NCI-H2081 (cell line): ENCODE measurements around the gene RANGAP1.
"Not testable (repeated sequence)": the region's sequence is repeated elsewhere in the genome, so short reads cannot be mapped to it uniquely, and the experiment has no call there.

Experiments used
- DNase-seq, 2 experiments: peaks; one replicate each; lab custom pipeline; 2025; lab: John Stamatoyannopoulos, UW

The RANGAP1 gene

DNA sequence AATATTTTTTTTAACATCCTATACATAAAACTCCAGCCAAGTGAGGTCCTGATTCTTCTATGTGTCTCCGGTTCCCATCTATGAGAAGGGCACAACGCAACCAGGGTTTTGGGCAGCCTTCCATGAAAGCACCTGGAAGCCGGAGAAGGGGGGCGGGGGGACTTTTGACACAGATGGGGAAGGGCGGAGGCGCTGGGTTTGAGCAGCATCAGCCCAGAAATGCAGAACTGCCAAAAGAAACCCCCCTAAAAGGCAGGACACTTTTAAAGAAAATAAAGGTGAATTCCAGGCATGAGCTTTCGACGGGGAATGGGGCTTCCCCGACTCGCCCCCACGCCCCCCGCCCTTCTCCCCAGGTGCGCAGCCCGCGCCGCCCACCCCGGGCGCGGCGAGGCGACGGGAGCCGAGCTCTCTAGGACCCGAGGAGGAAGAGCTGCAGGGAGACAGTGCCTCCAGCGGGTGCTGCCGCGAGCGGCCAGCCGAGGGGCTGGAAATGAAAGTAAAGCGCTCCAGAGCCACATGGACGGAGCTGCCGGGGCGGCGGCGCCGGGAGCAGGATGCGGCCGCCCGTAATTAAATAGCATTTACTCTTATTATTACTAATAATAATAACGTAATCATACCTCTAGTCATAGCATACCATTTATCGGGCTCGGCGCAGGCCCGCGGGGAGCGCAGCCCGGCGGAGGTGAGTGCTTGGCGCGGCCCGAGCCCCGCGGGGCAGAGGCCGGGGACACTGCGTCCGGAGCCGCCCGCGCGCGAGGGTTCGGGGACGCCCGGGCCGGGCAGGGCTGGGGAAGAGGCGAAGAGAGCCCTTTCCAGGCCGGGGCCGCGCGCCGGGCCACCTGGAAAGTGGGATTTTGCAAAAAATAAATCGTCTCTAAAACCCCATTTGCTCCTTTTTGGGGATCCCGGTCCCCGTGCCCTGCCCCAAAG lies 15.4 kb upstream of the RANGAP1 start, which contains the start of gene ZC3H7B:
Gene ZC3H7B (plus strand): TSS at position 441 of the 936 bp plus-strand sequence. CDS start 19,136 bp downstream, outside the sequence.
- peak; percentile 61 to 79 for DNase-seq

DNA sequence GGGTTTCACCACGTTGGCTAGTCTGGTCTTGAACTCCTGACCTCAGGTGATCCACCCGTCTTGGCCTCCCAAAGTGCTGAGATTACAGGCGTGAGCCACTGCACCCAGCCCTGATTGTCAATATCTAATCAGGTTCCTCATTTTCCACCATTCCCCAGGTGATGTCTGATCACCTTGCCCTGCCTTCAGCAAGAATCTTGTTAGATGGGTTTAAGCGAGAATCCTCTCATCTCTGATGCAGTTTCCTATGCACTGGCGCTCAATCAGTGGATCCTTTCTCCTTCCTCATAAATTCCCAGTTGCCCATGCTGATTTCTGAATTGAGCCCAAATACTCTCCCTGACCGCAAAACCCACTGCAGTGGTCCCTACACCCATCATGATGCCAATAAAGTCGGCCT lies 14.7 kb upstream of the RANGAP1 start:
- no peak for DNase-seq

DNA sequence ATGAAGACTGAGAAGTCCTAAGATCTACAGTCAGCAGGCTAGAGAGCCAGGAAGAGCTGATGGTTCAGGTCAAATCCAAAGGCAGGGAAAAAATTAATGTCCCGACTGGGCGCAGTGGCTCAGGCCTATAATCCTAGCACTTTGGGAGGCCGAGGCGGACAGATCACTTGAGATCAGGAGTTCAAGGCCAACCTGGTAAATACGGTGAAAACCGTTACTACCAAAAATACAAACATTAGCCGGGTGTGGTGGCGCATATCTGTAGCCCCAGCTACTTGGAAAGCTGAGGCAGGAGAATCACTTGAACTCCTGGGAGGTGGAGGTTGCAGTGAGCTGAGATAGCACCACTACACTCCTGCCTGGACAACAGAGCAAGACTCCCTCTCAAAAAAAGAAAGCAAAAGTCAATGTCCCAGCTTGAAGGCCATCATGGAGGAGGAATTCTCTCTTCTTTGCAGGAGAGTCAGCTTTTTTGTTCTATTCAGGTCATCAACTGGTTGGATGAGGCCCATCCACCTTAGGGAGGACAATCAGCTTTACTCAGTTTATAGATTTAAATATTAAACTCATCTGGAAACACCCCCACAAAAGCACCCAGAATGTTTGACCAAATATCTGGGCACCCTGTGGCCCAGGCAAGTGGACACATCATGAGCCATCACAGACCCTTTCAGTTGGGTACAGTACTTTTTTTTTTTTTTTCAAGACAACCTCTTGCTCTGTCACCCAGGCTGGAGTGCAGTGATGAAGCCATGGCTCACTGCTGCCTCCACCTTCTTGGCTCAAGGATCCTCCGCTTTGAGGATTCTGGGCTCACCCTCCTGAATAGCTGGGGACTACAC lies 11.1 kb upstream of the RANGAP1 start:
- DNase-seq = no peak

DNA sequence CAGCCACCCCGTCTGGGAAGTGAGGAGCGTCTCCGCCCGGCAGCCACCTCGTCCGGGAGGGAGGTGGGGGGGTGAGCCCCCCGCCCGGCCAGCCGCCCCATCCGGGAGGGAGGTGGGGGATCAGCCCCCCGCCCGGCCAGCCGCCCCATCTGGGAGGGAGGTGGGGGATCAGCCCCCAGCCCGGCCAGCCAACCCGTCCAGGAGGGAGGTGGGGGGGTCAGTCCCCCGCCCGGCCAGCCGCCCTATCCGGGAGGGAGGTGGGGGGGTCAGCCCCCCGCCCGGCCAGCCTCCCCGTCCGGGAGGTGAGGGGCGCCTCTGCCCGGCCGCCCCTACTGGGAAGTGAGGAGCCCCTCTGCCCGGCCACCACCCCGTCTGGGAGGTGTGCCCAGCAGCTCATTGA lies 8.8 kb upstream of the RANGAP1 start:
- DNase-seq = not testable (repeated sequence)

DNA sequence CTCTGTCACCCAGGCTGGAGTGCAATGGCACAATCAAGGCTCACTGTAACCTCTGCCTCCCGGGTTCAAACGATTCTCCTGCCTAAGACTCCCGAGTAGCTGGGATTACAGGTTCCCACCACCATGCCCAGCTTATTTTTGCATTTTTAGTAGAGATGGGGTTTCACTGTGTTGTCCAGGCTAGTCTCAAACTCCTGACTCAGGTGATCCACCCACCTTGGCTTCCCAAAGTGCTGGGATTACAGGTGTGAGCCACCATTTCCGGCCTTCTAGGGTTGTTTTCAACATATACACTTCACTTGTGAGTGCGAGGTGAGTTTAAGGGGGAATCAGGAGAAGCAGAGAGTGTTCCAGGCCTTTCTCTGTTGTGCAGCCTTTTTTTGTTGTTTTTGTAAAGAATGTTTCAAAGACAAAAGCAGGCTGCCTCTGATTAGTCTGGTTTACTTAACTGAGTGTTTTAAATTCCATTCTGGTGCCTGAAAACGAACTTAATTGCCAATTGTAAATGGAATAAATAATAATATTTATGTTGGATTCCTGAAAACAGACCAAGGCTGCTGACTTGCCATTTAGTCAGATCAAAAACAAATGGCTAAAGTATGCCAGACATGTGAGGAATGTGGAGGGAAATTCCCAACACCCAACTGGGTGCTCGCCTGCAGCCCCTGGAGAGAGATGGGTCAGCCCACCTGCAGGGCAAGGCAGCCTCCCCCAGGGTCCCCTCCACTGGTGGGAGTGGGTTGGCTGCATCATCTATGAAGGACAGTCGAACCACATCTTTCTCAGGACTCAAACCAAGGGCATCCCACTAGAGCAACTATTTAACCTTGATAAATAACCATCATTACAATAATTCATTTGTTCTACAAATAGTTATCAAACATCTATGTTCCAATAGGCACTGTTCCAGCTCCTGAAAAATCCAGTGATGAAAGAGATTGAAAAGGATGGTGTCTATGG lies 4.6 kb upstream of the RANGAP1 start:
- no peak for DNase-seq

DNA sequence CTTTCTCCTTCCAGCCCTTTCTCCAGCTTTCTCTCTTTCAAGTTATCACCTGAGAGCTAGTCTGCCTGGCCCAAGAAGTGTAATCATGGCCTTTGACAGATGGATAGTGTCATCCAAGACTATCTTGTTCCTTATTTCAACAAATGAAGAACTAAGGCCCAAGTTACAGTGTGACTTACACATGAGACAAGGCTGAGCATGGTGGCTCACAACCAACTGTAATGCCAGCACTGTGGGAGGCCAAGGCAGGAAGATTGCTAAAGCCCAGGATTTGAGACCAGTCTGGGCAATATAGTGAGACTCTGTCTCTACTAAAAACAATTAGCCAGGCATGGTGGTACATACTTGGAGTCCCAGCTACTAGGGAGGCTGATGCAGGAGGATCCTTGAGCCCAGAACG lies 3.7 kb upstream of the RANGAP1 start:
- DNase-seq = no peak

DNA sequence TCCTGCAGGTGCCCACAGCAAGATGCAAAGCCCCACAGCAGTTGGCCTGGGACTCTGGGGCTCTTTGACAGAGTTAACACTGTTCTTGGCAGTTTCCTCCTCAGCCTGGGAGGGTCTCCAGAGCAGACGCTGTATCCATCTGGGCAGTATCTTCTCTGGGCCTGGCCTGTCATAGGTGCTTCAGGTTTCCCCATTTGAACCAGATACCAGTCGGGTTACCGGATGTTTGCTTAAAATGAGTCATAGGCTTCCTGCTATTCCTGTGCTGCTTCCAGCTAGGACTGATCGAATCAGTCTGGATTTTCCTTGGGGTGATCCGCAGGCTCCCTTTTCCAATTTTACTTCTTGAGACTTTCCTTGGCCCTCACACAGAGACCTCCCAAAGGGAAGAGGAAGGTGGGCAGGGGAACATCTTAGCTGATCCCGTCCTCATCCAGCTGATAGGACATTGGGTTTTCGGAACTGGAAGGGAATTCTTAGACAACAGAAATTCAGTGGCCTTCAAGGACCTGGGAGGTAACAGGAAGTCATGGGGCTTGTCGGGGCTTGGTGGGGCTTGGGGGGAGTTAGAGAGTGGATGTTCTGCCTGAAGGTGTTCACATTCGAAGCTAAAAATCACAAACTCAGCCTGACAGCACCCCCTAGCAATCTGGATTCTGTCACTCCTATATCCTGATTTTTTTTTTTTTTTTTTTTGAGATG lies 2.4 kb upstream of the RANGAP1 start:
- DNase-seq = peak; percentile 26 to 67

DNA sequence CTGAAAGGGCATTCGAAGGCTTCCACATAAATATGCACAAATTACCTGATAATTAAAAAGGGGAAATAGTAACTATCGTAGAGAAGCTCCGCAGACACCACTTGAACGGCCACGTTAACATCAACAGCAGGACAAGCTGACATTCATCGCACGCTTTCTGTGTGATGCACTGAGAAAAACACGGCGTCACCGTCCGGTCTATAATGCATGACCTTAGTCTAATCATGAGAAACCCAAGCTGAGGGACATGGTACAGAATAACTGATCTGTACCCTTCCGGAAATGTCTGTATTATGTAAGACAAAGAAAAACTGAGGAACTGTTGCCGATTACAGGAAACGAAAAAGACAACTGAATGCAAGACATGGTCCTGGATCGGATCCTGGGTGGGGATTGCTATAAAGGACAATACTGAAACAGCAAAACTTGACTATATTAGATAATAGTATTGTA lies 678 bp upstream of the RANGAP1 start:
- DNase-seq = peak in 1 of 2 experiments; percentile 45

DNA sequence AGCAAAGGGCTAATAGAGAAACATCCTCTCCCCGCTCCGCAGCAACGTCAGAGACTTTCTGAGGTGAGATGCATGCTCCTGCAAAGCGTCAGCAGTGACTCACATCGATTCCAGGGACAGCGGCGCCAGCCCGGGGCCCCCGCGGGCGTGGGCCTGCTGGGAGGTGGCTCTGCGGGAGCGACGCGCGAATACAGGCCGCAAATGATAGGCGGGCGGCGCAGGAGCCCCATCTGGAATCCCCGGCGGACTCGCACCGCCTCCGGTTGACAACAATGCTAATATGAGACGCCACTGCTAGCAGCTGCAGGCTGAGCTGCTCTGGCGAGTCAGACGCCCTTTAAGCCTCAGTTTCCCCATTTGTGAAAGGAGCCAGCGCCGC lies 557 bp downstream of the RANGAP1 start:
- peak; percentile 36 to 64 for DNase-seq

DNA sequence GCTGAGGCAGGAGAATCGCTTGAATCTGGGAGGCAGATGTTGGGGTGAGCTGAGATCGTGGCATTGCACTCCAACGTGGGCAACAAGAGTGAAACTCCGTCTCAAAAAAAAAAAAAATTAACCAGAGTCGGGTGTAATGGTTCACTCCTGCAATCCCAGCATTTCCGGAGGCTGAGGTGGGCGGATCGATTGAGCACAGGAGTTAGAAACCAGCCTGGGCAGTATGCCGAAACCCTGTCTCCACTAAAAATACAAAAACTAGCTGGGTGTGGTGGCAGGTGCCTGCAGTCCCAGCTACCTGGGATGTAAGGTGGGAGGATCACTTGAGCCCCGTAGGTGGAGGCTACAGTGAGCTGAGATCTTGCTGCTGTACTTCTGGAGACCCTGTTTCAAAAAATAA lies 1.5 kb downstream of the RANGAP1 start:
- no peak for DNase-seq

DNA sequence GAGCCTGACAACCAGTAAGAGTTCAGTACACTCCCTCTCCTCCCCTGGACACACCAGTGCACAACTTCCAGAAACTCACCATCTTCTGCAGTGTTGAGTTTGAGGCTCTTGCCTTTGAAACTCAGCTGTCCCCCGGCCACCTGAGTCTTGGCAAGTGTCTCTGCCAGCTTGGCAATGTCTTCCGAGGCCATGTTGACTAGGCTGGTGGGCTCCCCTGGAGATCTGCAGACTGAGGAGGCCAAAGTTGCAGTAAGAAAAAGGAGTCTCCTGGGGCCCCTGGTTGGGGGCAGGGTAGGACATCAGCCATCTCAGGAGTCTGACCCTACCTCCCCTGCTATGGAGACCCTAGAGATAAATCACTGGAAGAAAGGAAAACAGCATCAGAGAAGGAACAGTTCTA lies 5.1 kb downstream of the RANGAP1 start:
- DNase-seq = no peak

DNA sequence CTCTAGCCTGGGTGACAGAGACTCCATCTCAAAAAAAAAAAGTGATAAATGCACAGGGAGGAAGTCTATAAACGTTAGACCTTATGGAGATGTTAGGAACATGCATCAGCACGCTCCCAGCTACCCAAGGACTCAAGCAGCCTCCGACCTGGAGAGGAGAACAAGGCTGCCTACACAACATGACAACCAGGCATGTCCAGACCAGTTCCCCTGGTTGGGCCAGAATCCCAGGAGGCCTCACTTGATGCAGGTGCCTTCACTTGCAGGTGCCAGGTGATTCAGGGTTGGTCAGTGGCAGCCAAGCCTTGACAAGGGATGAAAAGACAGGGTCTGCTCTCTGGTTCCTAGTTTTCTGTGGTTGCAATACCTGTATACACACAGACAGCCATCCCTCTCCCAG lies 5.9 kb downstream of the RANGAP1 start:
- no peak for DNase-seq

DNA sequence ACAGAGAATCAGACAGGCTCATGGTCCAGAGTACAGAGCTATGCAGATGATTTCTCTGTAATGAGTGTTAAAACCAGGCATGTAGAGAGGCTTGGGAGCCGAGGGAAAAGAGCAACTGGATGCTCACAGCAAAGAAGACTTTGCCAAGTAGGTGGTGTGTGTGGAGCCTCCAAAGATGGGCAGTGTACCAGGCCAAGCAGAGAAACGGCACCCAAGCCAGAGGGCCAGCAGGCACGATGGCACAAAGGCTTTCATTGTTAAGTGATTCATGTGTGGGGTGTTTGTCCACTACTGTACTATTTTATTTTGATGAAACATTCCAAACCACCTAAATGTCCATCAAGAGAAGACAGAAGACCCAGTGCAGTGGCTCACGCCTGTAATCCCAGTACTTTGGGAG lies 11.1 kb downstream of the RANGAP1 start:
- no peak for DNase-seq

DNA sequence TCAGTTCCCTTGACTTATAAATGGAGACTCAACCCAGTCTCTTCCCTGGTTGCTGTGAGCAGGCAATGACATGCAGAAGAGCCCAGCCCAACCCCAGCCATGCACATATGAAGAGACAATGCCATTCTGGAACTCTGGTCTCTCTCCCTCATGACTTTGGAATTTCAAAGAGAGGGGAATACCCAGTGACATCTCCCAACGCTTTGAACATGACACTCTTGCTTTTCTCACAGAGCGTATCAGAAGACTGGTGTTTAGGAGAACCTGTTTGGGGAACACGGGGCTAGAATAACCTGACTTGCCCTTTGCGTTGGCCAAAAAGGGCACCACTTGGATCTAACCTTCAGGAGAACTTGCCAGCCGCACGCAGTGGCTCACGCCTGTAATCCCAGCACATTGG lies 12.9 kb downstream of the RANGAP1 start:
- no peak for DNase-seq

DNA sequence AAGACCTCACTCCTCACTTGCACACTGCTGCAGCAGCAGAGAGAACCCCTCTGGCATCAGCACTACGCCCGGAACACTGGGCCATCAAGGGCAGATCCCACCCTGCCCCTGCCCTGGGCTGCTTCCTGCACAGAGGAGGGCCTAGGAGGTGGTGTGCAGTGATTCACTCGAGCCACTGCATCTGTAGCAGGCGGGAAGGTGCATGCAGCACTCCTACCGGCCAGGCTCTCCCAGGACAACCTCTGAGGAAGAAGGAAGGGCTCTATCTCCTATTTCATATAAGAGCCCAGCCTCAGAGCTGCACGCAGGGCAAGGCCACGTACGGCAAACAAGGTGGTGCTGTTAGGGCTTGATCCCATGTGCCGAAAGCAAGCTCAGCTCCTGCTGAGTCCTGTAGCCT lies 14.2 kb downstream of the RANGAP1 start:
- DNase-seq = no peak

DNA sequence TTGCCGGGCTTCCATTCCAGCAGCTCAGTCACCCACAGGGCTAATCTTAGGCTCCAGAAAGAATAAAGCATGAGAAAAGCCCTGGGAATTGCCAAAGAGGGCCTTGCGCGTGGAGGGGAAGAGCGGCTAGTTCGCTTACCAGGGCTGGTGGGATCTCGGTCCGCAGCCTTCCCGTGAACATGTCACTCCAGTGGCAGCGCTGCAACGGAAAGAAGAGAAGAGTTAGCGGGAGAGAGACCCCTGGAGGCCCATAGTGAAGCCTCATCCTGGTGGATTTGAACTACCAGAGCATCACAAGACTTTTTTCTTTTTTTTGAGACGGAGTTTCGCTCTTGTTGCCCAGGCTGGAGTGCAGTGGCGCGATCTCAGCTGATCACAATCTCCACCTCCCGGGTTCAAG lies 18.0 kb downstream of the RANGAP1 start:
- no peak for DNase-seq

DNA sequence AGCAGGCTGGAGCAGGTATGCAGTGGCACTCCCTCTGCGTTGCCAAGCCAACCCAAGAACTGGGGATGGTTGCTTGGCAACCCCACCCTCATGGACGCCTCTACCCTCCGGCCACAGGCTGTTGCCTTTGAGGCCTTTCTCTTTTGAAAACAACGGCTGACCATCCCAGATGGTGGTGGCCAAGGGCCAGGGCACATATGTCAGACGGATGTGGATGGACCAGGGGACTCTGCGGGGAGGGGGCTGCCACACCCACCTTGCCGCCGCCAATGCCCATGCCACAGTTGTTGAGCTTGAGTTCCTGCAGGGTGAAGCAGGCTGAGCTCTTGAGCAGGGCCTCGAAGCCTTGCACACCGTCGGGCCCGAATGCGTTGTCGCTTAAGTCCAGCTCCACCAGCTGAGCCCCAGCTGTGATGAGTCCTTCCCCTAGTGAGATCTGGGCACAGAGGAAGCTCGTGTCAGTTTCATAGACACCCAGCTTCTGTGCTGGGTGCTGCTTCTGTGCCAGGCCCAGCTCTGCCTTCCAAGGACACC lies 21.5 kb downstream of the RANGAP1 start:
- no peak for DNase-seq

DNA sequence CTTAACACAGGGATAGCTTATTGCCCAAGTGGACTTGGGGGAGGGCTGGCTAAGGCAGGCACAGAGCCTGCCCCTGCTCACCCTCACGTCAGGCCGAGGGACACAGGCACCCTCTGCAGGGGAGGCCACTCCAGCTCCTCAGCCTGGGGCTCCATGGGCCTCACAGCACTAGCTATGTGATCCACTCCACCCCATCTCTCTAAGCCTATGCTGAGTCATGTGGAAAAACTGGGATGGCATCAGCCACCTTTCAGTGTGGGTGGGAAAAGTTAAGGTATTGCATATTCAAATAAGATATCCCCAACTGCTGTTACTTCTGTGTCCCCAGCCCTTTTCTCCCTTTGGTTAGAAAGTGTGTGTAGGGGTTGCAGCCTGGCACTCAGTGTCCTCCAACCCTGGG lies 22.3 kb downstream of the RANGAP1 start:
- DNase-seq = no peak

DNA sequence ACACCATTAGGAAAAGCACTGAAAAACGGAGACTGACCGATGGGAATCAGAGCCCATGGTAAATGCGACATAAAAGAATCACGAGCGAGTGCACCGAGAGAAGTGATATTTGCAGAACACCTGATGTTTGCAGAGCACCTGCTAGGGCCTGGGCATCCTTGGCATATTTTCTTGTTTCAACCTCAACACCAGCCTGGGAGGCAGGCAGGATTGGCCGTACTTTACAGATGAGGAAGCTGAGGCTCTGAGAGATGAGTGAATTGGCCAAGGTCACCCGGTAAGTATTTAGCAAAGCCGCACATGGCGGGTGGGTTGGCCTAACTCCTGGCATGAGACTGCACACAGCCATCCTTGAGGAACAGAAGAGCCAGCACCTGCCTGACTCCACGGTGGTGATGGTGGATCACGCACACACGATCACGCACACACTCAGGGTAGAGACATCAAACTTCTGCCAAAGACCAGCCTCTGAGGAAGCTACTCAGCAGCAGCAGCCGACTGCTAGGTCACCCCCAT lies 23.7 kb downstream of the RANGAP1 start:
- DNase-seq = no peak

DNA sequence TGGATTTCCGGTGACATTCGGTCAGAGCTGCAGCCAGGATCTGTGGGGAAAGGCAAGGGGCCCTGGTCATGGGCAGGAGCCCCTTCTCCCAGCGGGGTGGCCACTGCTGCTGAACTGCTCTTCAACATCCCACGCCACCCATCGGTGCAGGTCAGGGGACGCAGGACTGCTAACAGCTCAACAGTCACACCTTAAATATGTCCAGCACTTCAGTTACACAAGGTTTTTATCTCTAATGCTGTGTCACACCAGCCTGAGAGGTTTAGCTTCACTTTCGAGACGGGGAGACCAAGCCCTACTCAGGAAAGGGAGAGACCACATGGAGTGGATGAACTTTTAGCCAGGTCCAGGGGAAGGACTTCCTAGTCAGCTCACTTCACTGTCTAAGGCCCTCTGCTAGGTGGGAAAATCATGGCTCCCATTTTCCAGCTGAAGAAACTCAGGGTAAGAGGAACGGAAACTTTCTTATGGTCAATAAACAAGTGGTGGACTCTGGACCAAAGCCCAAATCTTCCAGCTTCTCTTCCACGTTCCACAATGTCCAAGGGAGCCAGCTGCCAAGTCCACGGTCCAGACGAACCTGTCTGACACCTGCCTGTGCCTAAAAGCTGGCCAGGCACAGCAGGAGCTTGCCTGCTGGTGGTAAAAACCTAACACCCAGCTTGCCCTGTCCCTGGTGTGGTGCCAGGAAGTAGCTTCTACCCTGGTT lies 24.3 kb downstream of the RANGAP1 start:
- DNase-seq = no peak
